ENCODE results near the gene PTTG1IP2. TPM values are rescaled to one million over a fixed set of nuclear protein-coding genes. Genes with fewer than 3 reads are reported as not detected.

PTTG1IP2 gene
- total and polyA plus RNA-seq, 12 donors = not detected

GRCh38 chr7:90560730-90561129 is 91.3 kb downstream of the PTTG1IP2 start:
- Histone ChIP-seq H3K9me3 (peaks cover 0 to 5% (median 0%) of the 10 kb centered on the region in 11 donors), H3K4me3 (no peak overlapping the region), H3K36me3 (no peaks in the 10 kb centered on the region), H3K4me1 (no peaks in the 10 kb centered on the region), H3K27me3 (no peaks in the 10 kb centered on the region), H3K27ac (no peak overlapping the region)
- no peak for ATAC-seq
- DNase-seq = no peak
- 56 to 85% methylated on average over 1 of the region's 1 CpG for WGBS, 2 donors
- no peak for TF ChIP-seq CTCF (IDR thresholded peaks at IDR 0.05)
- intact Hi-C loops (cut with DNase I) = no loop called here

Other genes with a start within 250 kb of the PTTG1IP2 start
- 1 to 10 TPM; 1.0 to 4.1 (median 2.8) TPM for gene CFAP69, start 224.5 kb upstream of the PTTG1IP2 start, total RNA-seq
- 1 to 10 TPM in 1 of 2 donors, under 1 TPM in 1; 0.68 to 4.2 TPM for gene CFAP69, start 224.5 kb upstream of the PTTG1IP2 start, polyA plus RNA-seq
- not detected for gene FAM237B, start 148.3 kb upstream of the PTTG1IP2 start, total RNA-seq
- gene FAM237B, start 148.3 kb upstream of the PTTG1IP2 start, polyA plus RNA-seq = not detected
- gene GTPBP10, start 122.9 kb upstream of the PTTG1IP2 start, total RNA-seq = 10 to 100 TPM; 20.2 to 27.6 (median 23.7) TPM
- 10 to 100 TPM; 15.5 to 20.3 TPM for gene GTPBP10, start 122.9 kb upstream of the PTTG1IP2 start, polyA plus RNA-seq
- gene CLDN12, start 66.2 kb upstream of the PTTG1IP2 start, total RNA-seq = 10 to 100 TPM; 25.3 to 47.6 (median 38.2) TPM
- gene CLDN12, start 66.2 kb upstream of the PTTG1IP2 start, polyA plus RNA-seq = 10 to 100 TPM; 12.6 to 38.3 TPM
- gene CDK14, start 126.7 kb downstream of the PTTG1IP2 start, total RNA-seq = 10 to 100 TPM; 12.7 to 36.5 (median 25.5) TPM
- gene CDK14, start 126.7 kb downstream of the PTTG1IP2 start, polyA plus RNA-seq = 1 to 10 TPM; 3.9 to 7.7 TPM